Left ventricle myocardium inferior (tissue), 1 donor: ENCODE results near the gene OR6B3. TPM values are rescaled to one million over a fixed set of nuclear protein-coding genes. Genes with fewer than 3 reads are reported as not detected.

Source experiments
- DNase-seq: peaks from one replicate; pipeline ENCODE4 v3.0.0-alpha.2; 2020
- H3K27ac ChIP-seq: fragments of 200-600 bp; replicated peaks from 2 replicates; pipeline ENCODE4 v1.8.0; 2021
- H3K27me3 ChIP-seq: fragments of 200-600 bp; 2 replicates; pipeline ENCODE4 v1.8.0; 2021; ENCODE audit warnings: low read depth
- H3K36me3 ChIP-seq: fragments of 200-600 bp; 2 replicates; pipeline ENCODE4 v1.8.0; 2021
- H3K4me1 ChIP-seq: fragments of 200-600 bp; 2 replicates; pipeline ENCODE4 v1.8.0; 2021
- H3K4me3 ChIP-seq: fragments of 200-600 bp; 2 replicates; pipeline ENCODE4 v1.8.0; 2021; ENCODE audit warnings: mild to moderate bottlenecking, moderate library complexity
- H3K9me3 ChIP-seq: fragments of 200-600 bp; replicated peaks from 2 replicates; pipeline ENCODE4 v1.8.0; 2021
- CTCF ChIP-seq: fragments of 200-600 bp; IDR thresholded peaks from 2 replicates; pipeline ENCODE4 v1.8.0; 2021; ENCODE audit warnings: antibody characterized with exemption, mild to moderate bottlenecking, borderline replicate concordance
- intact Hi-C: fragments of 100-400 bp; cut with micrococcal nuclease; formaldehyde crosslinking; loops from one replicate; pipeline ENCODE4 v1.11.0; 2022
- total RNA-seq: library from RNA; stranded (reverse); fragmentation: NEBNext Ultra II Directional; extraction: Animal tissue kit (Norgen Biotek cat#: 25700); gene quantifications from one replicate; pipeline ENCODE4 v1.2.1, GENCODE V29; 2021
- donor health status: DM: no; HTN: yes; CAD: no; lungs with severe emphysema.

OR6B3 gene
- total RNA-seq, 1 donor from 2014 or later = not detected

GRCh38 chr2:240066489-240066888, 13.2 kb upstream of the OR6B3 start:
- DNase-seq = no peak
- H3K4me3 ChIP-seq = no peak overlapping the region

GRCh38 chr2:240064898-240065297, 11.6 kb upstream of the OR6B3 start:
- H3K27me3 ChIP-seq = peaks cover 29% of the 10 kb centered on the region
- no peak overlapping the region for H3K27ac ChIP-seq
- H3K4me3 ChIP-seq = no peak overlapping the region
- no peaks in the 10 kb centered on the region for H3K36me3 ChIP-seq
- H3K4me1 ChIP-seq = no peaks in the 10 kb centered on the region
- intact Hi-C loops = no loop called here
- DNase-seq = no peak
- no peak for TF ChIP-seq CTCF
- peaks cover 28% of the 10 kb centered on the region for H3K9me3 ChIP-seq

More at GRCh38 chr2:240066489-240066888, 13.2 kb upstream of the OR6B3 start:
- Histone ChIP-seq H3K27me3 (peaks cover 32% of the 10 kb centered on the region), H3K9me3 (peaks cover 28% of the 10 kb centered on the region), H3K27ac (no peak overlapping the region), H3K4me1 (no peaks in the 10 kb centered on the region), H3K36me3 (no peaks in the 10 kb centered on the region)
- intact Hi-C loops = no loop called here
- no peak for TF ChIP-seq CTCF

GRCh38 chr2:240060977-240061591, 7.8 kb upstream of the OR6B3 start:
- no peaks in the 10 kb centered on the region for H3K4me1 ChIP-seq
- intact Hi-C loops = loop anchor here (2.0 kb wide), 1 partner anchor 82 kb away; no protein-coding TSS in a partner anchor
- H3K9me3 ChIP-seq = peaks cover 9% of the 10 kb centered on the region
- H3K36me3 ChIP-seq = no peaks in the 10 kb centered on the region
- no peak for DNase-seq
- no peak overlapping the region for H3K4me3 ChIP-seq
- no peak overlapping the region for H3K27ac ChIP-seq
- H3K27me3 ChIP-seq = peaks cover 63% of the 10 kb centered on the region
- TF ChIP-seq CTCF = peak; percentile 71

- TF ChIP-seq CTCF = no peak
Observed at GRCh38 chr2:240056678-240057077, 3.4 kb upstream of the OR6B3 start.

GRCh38 chr2:240055177-240055917, 2.0 kb upstream of the OR6B3 start:
- intact Hi-C loops = no loop called here

More at GRCh38 chr2:240056678-240057077, 3.4 kb upstream of the OR6B3 start:
- H3K27ac ChIP-seq = no peak overlapping the region
- DNase-seq = no peak
- H3K4me1 ChIP-seq = no peaks in the 10 kb centered on the region
- H3K4me3 ChIP-seq = no peak overlapping the region
- intact Hi-C loops = no loop called here
- peaks cover 86% of the 10 kb centered on the region for H3K27me3 ChIP-seq
- no peaks in the 10 kb centered on the region for H3K9me3 ChIP-seq
- H3K36me3 ChIP-seq = no peaks in the 10 kb centered on the region

More at GRCh38 chr2:240055177-240055917, 2.0 kb upstream of the OR6B3 start:
- H3K36me3 ChIP-seq = no peaks in the 10 kb centered on the region
- H3K9me3 ChIP-seq = no peaks in the 10 kb centered on the region
- H3K27ac ChIP-seq = no peak overlapping the region
- no peak overlapping the region for H3K4me3 ChIP-seq
- peaks cover 99% of the 10 kb centered on the region for H3K27me3 ChIP-seq
- no peaks in the 10 kb centered on the region for H3K4me1 ChIP-seq
- TF ChIP-seq CTCF = no peak
- DNase-seq = no peak
